ENCODE data around the gene C19orf44.

- no peak for TF ChIP-seq POLR2AphosphoS5 (IDR thresholded peaks at IDR 0.05)
- TF ChIP-seq CTCF (IDR thresholded peaks at IDR 0.05) = no peak
These were observed 26.6 kb downstream of the C19orf44 start for GRCh38 chr19:16522559-16523377.

Data from suprapubic skin (tissue), 3 donors.